GM19328 (cell line): Measurements from ENCODE around the gene TMEM87A.

ENCODE experiments used
- ATAC-seq: cut with Tn5 transposase; IDR thresholded peaks from one replicate; pipeline ENCODE4 v1.9.1; 2021; ENCODE audit warnings: mild to moderate bottlenecking, moderate library complexity; ENCODE audit not compliant: unreplicated experiment

TMEM87A gene

GRCh38 chr15:42207674-42208579, 65.3 kb downstream of the TMEM87A start, which contains the start of gene VPS39:
Gene VPS39 (minus strand): TSS chr15:42208304. CDS start chr15:42208153, 151 bp downstream.
- peak; percentile 81 for ATAC-seq

- ATAC-seq = no peak
Measured at GRCh38 chr15:42206406-42206805, 66.8 kb downstream of the TMEM87A start.

GRCh38 chr15:42203891-42204290, 69.3 kb downstream of the TMEM87A start:
- no peak for ATAC-seq

GRCh38 chr15:42202653-42203052, 70.6 kb downstream of the TMEM87A start:
- ATAC-seq = no peak

- ATAC-seq = no peak
Measured at GRCh38 chr15:42201801-42202200, 71.4 kb downstream of the TMEM87A start.

- ATAC-seq = no peak
Measured at GRCh38 chr15:42199126-42199525, 74.1 kb downstream of the TMEM87A start.

GRCh38 chr15:42198516-42198915, 74.7 kb downstream of the TMEM87A start:
- no peak for ATAC-seq

GRCh38 chr15:42194513-42194912, 78.7 kb downstream of the TMEM87A start:
- no peak for ATAC-seq

GRCh38 chr15:42193383-42193782, 79.8 kb downstream of the TMEM87A start:
- ATAC-seq = no peak

GRCh38 chr15:42191610-42192346, 81.5 kb downstream of the TMEM87A start:
- no peak for ATAC-seq

- no peak for ATAC-seq
Measured at GRCh38 chr15:42190370-42190769, 82.9 kb downstream of the TMEM87A start.

- ATAC-seq = no peak
Measured at GRCh38 chr15:42185801-42186200, 87.4 kb downstream of the TMEM87A start.

GRCh38 chr15:42184736-42185135, 88.5 kb downstream of the TMEM87A start:
- no peak for ATAC-seq

GRCh38 chr15:42184296-42184695, 88.9 kb downstream of the TMEM87A start:
- ATAC-seq = no peak

GRCh38 chr15:42182961-42183360, 90.3 kb downstream of the TMEM87A start:
- ATAC-seq = no peak

GRCh38 chr15:42182328-42182886, 90.8 kb downstream of the TMEM87A start:
- no peak for ATAC-seq

GRCh38 chr15:42178056-42178455, 95.2 kb downstream of the TMEM87A start:
- no peak for ATAC-seq

GRCh38 chr15:42175671-42176070, 97.6 kb downstream of the TMEM87A start:
- no peak for ATAC-seq

GRCh38 chr15:42172475-42172874, 100.8 kb downstream of the TMEM87A start:
- no peak for ATAC-seq

- no peak for ATAC-seq
Measured at GRCh38 chr15:42171795-42172194, 101.4 kb downstream of the TMEM87A start.

- no peak for ATAC-seq
Measured at GRCh38 chr15:42171122-42171521, 102.1 kb downstream of the TMEM87A start.
